Endothelial cell of umbilical vein (primary cell): ENCODE measurements around the gene RPL22. TPM values are rescaled to one million over a fixed set of nuclear protein-coding genes. Genes with fewer than 3 reads are reported as not detected.
A peak's percentile ranks its signal among the peaks of the same experiment; 100 is the strongest.

Experiments
- BruUV-seq: library from RNA; stranded (reverse); fragments of 400-500 nt; replicated peaks from 2 replicates; lab custom pipeline; 2021; lab: Mats Ljungman, UMichigan
- CTCF ChIA-PET: fragments of 300-600, 350-600 bp; sonication (Branson Sonifier 250); formaldehyde crosslinking; loops from one replicate; lab custom pipeline; 2021; ENCODE audit warnings: antibody characterized with exemption, inconsistent platforms; lab: Charles Lee
- POLR2A ChIA-PET: fragments of 300-600, 350-600 bp; sonication (Branson Sonifier 250); formaldehyde crosslinking; loops from one replicate; lab custom pipeline; 2021; ENCODE audit warnings: antibody characterized with exemption, inconsistent platforms; lab: Charles Lee
- DNase-seq: peaks from one replicate; pipeline ENCODE4 v3.0.0-alpha.2; 2011; ENCODE audit warnings: low read depth, low spot score
- FAIRE-seq: peaks from 2 replicates; lab custom pipeline; 2011; peaks lifted over from hg19 to GRCh38; lab: Jason Lieb, UNC
- H2AFZ ChIP-seq: 2 replicates; pipeline ENCODE4 v1.6.0; 2012; ENCODE audit warnings: low read depth, low read length, control low read depth, inconsistent platforms
- H3K27ac ChIP-seq: 2 replicates; pipeline ENCODE4 v1.5.1; 2011; ENCODE audit warnings: low read depth, mild to moderate bottlenecking, control low read depth, low read length, moderate library complexity; ENCODE audit not compliant: insufficient read depth
- H3K27me3 ChIP-seq, 2 experiments: 2 replicates each; pipeline versions ENCODE4 v1.6.0 to v1.6.1; 2011; ENCODE audit warnings: low read length in 2 of 2, mixed read lengths in 1 of 2; ENCODE audit not compliant: control insufficient read depth in 2 of 2, insufficient read depth in 2 of 2
- H3K36me3 ChIP-seq, 2 experiments: 2 replicates in 1 of 2; 3 replicates in 1 of 2; pipeline ENCODE4 v1.5.1; 2011; ENCODE audit warnings: low read length in 2 of 2, mild to moderate bottlenecking in 1 of 2, moderate library complexity in 1 of 2; ENCODE audit not compliant: control insufficient read depth in 2 of 2, insufficient read depth in 2 of 2; ENCODE audit errors: extremely low read depth in 1 of 2
- H3K4me1 ChIP-seq: 3 replicates; pipeline ENCODE4 v1.5.1; 2011; ENCODE audit warnings: mild to moderate bottlenecking, low read length; ENCODE audit not compliant: control insufficient read depth, insufficient read depth; ENCODE audit errors: extremely low read depth
- H3K4me2 ChIP-seq: 2 replicates; pipeline ENCODE4 v1.6.1; 2011; ENCODE audit warnings: low read length, control low read depth, mixed read lengths; ENCODE audit not compliant: insufficient read depth
- H3K4me3 ChIP-seq, 3 experiments: fragments of 200-600 bp in 1 of 3; sonication (generic), shearing (Covaris generic) in 1 of 3; replicated peaks in 1 of 3; 2 replicates each; pipeline ENCODE4 v1.5.1; 2011 to 2016; ENCODE audit warnings: control low read depth in 3 of 3, low read length in 3 of 3, mild to moderate bottlenecking in 2 of 3, inconsistent platforms in 1 of 3, low read depth in 1 of 3, moderate library complexity in 1 of 3; ENCODE audit not compliant: insufficient read depth in 1 of 3
- H3K79me2 ChIP-seq: 2 replicates; pipeline ENCODE4 v1.6.0; 2012; ENCODE audit warnings: low read length, inconsistent platforms; ENCODE audit not compliant: control insufficient read depth, insufficient read depth
- H3K9ac ChIP-seq: replicated peaks from 2 replicates; pipeline ENCODE3; 2011; ENCODE audit warnings: low read length, control low read depth; ENCODE audit not compliant: insufficient read depth; ENCODE audit errors: extremely low read depth
- H3K9me1 ChIP-seq: replicated peaks from 3 replicates; pipeline ENCODE4 v1.6.0; 2011; ENCODE audit warnings: mild to moderate bottlenecking, low read length; ENCODE audit not compliant: control insufficient read depth, insufficient read depth; ENCODE audit errors: extremely low read depth
- H3K9me3 ChIP-seq: replicated peaks from 2 replicates; pipeline ENCODE4 v1.5.1; 2012; ENCODE audit warnings: low read length, inconsistent platforms; ENCODE audit not compliant: control insufficient read depth, insufficient read depth
- H4K20me1 ChIP-seq: replicated peaks from 2 replicates; pipeline ENCODE3; 2011; ENCODE audit warnings: mild to moderate bottlenecking, low read length; ENCODE audit not compliant: control insufficient read depth, insufficient read depth; ENCODE audit errors: extremely low read depth
- EZH2 ChIP-seq: IDR thresholded peaks from 2 replicates; pipeline ENCODE4 v1.6.1; 2012; ENCODE audit warnings: borderline replicate concordance, low read depth, mild to moderate bottlenecking, moderate library complexity, low read length, inconsistent platforms; ENCODE audit not compliant: severe bottlenecking
- GATA2 ChIP-seq: IDR thresholded peaks from 2 replicates; pipeline ENCODE4 v1.7.0; 2011; ENCODE audit warnings: low read depth, mild to moderate bottlenecking, moderate library complexity, mixed read lengths, low read length; ENCODE audit not compliant: insufficient read length, insufficient read depth
- MYC ChIP-seq: IDR thresholded peaks from one replicate; pipeline ENCODE4 v1.6.1; 2011; ENCODE audit warnings: mild to moderate bottlenecking, low read depth, low read length
- POLR2A ChIP-seq: IDR thresholded peaks from 2 replicates; pipeline ENCODE4 v1.6.1; 2012; ENCODE audit warnings: low read depth, mild to moderate bottlenecking, control low read depth, low read length
- dilution Hi-C: fragments of 300-500 bp; cut with MboI; formaldehyde crosslinking; loops from one replicate; pipeline ENCODE4 v1.15.0; 2019; ENCODE audit warnings: low sequenced_read_pairs; ENCODE audit not compliant: extremely low pct_ligation_motif_present
- intact Hi-C: fragments of 100-400 bp; cut with micrococcal nuclease; formaldehyde crosslinking; loops from one replicate; pipeline ENCODE4 v1.10.0; 2022
- polyA plus RNA-seq, 4 experiments: library from polyadenylated mRNA; depleted of rRNA in 3 of 4; stranded (reverse) in 3 of 4; unstranded in 1 of 4; fragments of >200 nt; gene quantifications; 2 replicates each; pipeline versions ENCODE4 v1.2.1 to v1.2.3, GENCODE V29; 2011 to 2012; ENCODE audit warnings: missing spikeins in 1 of 4
- total RNA-seq: library from RNA; stranded (reverse); gene quantifications from 2 replicates; pipeline ENCODE4 v1.2.3, GENCODE V29; 2021
- TF ChIP-seq, protein P1 (sequence below), 2 donors: IDR thresholded peaks; 1 replicate in 1 of 2; 2 replicates in 1 of 2; pipeline ENCODE4 v1.5.1; 2011; ENCODE audit warnings: low read length in 2 of 2, mild to moderate bottlenecking in 2 of 2, moderate library complexity in 2 of 2, control low read depth in 1 of 2, inconsistent platforms in 1 of 2, low read depth in 1 of 2; ENCODE audit not compliant: insufficient read depth in 1 of 2; ENCODE audit errors: extremely low read depth in 1 of 2

Gene RPL22
- total and polyA plus RNA-seq, 2 donors (not counting 3 experiments of a cell fraction or from before 2014, with no cell fraction given), result 71.2 to 343 TPM

DNA sequence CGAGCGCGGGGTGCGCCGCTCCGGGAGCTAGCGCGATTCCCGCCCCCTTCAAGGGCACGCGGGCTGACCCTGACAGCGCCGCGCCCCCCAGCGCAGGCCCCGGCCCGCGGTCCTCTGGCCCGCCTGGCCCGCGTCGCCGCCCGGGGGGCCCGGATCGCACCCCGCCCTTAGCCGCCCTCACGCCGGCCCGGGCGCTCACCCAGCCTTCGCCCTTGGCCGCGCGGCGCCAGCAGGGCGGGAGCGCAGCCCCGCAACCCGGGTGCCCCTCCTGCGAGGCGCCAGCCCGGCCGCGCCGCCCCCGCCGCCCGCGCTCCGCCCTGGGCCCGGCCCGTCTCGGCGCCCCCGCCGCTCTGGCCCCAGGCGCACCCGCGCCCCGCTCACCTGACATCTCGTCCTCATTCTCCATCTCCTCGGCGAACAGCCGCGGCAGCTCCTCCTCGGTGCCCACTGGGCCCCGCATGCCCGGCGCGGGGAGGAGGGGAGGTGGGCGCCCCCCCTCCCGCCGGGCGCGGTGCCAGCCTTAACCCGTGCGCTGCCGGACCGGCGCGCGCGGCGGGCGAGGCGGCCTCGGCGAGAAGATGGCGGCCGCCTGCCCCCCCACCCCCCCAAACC is 19.7 kb downstream of the RPL22 start:
- ChIA-PET CTCF (no interaction called here), POLR2A (no interaction called here)
- Histone ChIP-seq H3K27ac (no peak overlapping the region), H3K36me3 (peaks cover 0 to 3% of the 10 kb centered on the region in 2 experiments), H4K20me1 (no peaks in the 10 kb centered on the region), H3K9me3 (no peaks in the 10 kb centered on the region), H3K27me3 (peaks cover 27 to 36% of the 10 kb centered on the region in 2 experiments), H3K9ac (no peak overlapping the region), H3K4me3 (no peak overlapping the region), H3K79me2 (no peaks in the 10 kb centered on the region), H3K4me2 (no peak overlapping the region), H3K9me1 (no peaks in the 10 kb centered on the region), H2AFZ (no peak overlapping the region), H3K4me1 (no peaks in the 10 kb centered on the region)
- DNase-seq (no peak), FAIRE-seq (no peak)
- intact Hi-C loops, result loop anchor here (2.0 kb wide), 2 partner anchors 19 to 121 kb away; partner anchors contain the start of gene RPL22
- BruUV-seq, result no TSS peak
- peak; percentile 71 for TF ChIP-seq EZH2
- TF ChIP-seq, protein P1, sequence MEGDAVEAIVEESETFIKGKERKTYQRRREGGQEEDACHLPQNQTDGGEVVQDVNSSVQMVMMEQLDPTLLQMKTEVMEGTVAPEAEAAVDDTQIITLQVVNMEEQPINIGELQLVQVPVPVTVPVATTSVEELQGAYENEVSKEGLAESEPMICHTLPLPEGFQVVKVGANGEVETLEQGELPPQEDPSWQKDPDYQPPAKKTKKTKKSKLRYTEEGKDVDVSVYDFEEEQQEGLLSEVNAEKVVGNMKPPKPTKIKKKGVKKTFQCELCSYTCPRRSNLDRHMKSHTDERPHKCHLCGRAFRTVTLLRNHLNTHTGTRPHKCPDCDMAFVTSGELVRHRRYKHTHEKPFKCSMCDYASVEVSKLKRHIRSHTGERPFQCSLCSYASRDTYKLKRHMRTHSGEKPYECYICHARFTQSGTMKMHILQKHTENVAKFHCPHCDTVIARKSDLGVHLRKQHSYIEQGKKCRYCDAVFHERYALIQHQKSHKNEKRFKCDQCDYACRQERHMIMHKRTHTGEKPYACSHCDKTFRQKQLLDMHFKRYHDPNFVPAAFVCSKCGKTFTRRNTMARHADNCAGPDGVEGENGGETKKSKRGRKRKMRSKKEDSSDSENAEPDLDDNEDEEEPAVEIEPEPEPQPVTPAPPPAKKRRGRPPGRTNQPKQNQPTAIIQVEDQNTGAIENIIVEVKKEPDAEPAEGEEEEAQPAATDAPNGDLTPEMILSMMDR (IDR thresholded peaks at IDR 0.05; ENCODE audit: extremely low read depth in 1 of 2, insufficient read depth in 1 of 2, low read depth in 1 of 2, low read length in 2 of 2), result no peak
- no peak for TF ChIP-seq MYC
- TF ChIP-seq POLR2A, result no peak
- no peak for TF ChIP-seq GATA2
- dilution Hi-C loops, result no loop called here
